H1 (cell line): ENCODE measurements around the gene CABP1. TPM values are rescaled to one million over a fixed set of nuclear protein-coding genes. Genes with fewer than 3 reads are reported as not detected.

Source experiments
- CTCF ChIA-PET: fragments of 300-600 bp; sonication (Branson Sonifier 250); formaldehyde crosslinking; loops from one replicate; lab custom pipeline; 2021; ENCODE audit not compliant: partially characterized antibody; lab: Charles Lee
- POLR2A ChIA-PET: fragments of 300-600 bp; sonication (Branson Sonifier 250); formaldehyde crosslinking; loops from one replicate; lab custom pipeline; 2021; ENCODE audit warnings: inconsistent platforms; ENCODE audit not compliant: partially characterized antibody; lab: Charles Lee
- DNase-seq, 2 experiments: peaks; one replicate each; pipeline versions ENCODE4 v3.0.0 to v3.0.0-alpha.2; 2010 to 2022; ENCODE audit warnings: low spot score in 2 of 2, low read depth in 1 of 2, mixed read lengths in 1 of 2
- FAIRE-seq: peaks from 2 replicates; lab custom pipeline; 2011; peaks lifted over from hg19 to GRCh38; lab: Jason Lieb, UNC
- H2AFZ ChIP-seq: 2 replicates; pipeline ENCODE4 v1.8.1; 2012; ENCODE audit warnings: low read length, inconsistent platforms
- H2AK5ac ChIP-seq: 2 replicates; pipeline ENCODE4 v1.6.1; 2013; ENCODE audit warnings: low read depth, low read length
- H2BK120ac ChIP-seq: replicated peaks from 2 replicates; pipeline ENCODE3; 2013; ENCODE audit warnings: low read depth, low read length, inconsistent platforms
- H2BK12ac ChIP-seq: 2 replicates; pipeline ENCODE4 v1.6.1; 2013; ENCODE audit warnings: low read depth, low read length
- H2BK15ac ChIP-seq: 2 replicates; pipeline ENCODE4 v1.6.1; 2013; ENCODE audit warnings: low read length
- H2BK20ac ChIP-seq: 2 replicates; pipeline ENCODE4 v1.6.1; 2013; ENCODE audit warnings: low read length
- H2BK5ac ChIP-seq: 2 replicates; pipeline ENCODE4 v1.6.1; 2013; ENCODE audit warnings: low read depth, low read length
- H3K14ac ChIP-seq: 2 replicates; pipeline ENCODE4 v1.6.1; 2013; ENCODE audit warnings: inconsistent platforms; ENCODE audit not compliant: insufficient read length
- H3K18ac ChIP-seq: 2 replicates; pipeline ENCODE4 v1.6.1; 2013; ENCODE audit warnings: low read length; ENCODE audit errors: extremely low read depth
- H3K23ac ChIP-seq: 2 replicates; pipeline ENCODE4 v1.6.1; 2013; ENCODE audit warnings: inconsistent platforms; ENCODE audit not compliant: insufficient read length
- H3K23me2 ChIP-seq: 2 replicates; pipeline ENCODE4 v1.6.1; 2013; ENCODE audit warnings: low read depth, low read length
- H3K27ac ChIP-seq: 2 replicates; pipeline ENCODE4 v1.6.1; 2011; ENCODE audit warnings: low read depth, low read length, inconsistent platforms
- H3K27me3 ChIP-seq, 4 experiments: replicated peaks in 1 of 4; 1 replicate in 1 of 4; 2 replicates in 3 of 4; pipeline versions ENCODE4 v1.6.1 to v1.8.1; 2011 to 2013; ENCODE audit warnings: low read length in 3 of 4, mild to moderate bottlenecking in 3 of 4, inconsistent platforms in 2 of 4, mixed read lengths in 2 of 4, moderate library complexity in 1 of 4; ENCODE audit not compliant: control insufficient read depth in 3 of 4, insufficient read depth in 3 of 4; ENCODE audit errors: extremely low read depth in 1 of 4
- H3K36me3 ChIP-seq, 4 experiments: 2 replicates each; pipeline versions ENCODE4 v1.6.1 to v1.8.1; 2011 to 2013; ENCODE audit warnings: mild to moderate bottlenecking in 4 of 4, low read length in 3 of 4, moderate library complexity in 2 of 4, control low read depth in 1 of 4, inconsistent platforms in 1 of 4; ENCODE audit not compliant: insufficient read depth in 4 of 4, control insufficient read depth in 2 of 4
- H3K4ac ChIP-seq: replicated peaks from 2 replicates; pipeline ENCODE3; 2013; ENCODE audit warnings: low read length, low read depth, mixed read lengths, inconsistent platforms; ENCODE audit not compliant: insufficient read length
- H3K4me1 ChIP-seq, 4 experiments: replicated peaks in 1 of 4; 1 replicate in 1 of 4; 2 replicates in 3 of 4; pipeline versions ENCODE4 v1.6.1 to v1.8.1; 2011 to 2013; ENCODE audit warnings: low read length in 3 of 4, inconsistent platforms in 2 of 4, mixed read lengths in 1 of 4; ENCODE audit not compliant: insufficient read depth in 4 of 4, control insufficient read depth in 3 of 4
- H3K4me2 ChIP-seq, 2 experiments: 2 replicates each; pipeline versions ENCODE4 v1.6.1 to v1.8.1; 2011 to 2013; ENCODE audit warnings: low read depth in 2 of 2, low read length in 2 of 2, control low read depth in 1 of 2, inconsistent platforms in 1 of 2, mild to moderate bottlenecking in 1 of 2; ENCODE audit not compliant: insufficient read depth in 1 of 2
- H3K4me3 ChIP-seq, 4 experiments: fragments of 200-600, 300-600 bp in 1 of 4; sonication (generic), shearing (Covaris generic), sonication (Bioruptor Twin) in 1 of 4; 2 replicates each; pipeline versions ENCODE4 v1.5.1 to v1.8.1; 2011 to 2016; ENCODE audit warnings: low read length in 4 of 4, low read depth in 3 of 4, control low read depth in 2 of 4, inconsistent platforms in 2 of 4, mild to moderate bottlenecking in 2 of 4, mixed read lengths in 1 of 4, moderate library complexity in 1 of 4; ENCODE audit not compliant: insufficient read depth in 2 of 4; ENCODE audit errors: extremely low read depth in 1 of 4
- H3K56ac ChIP-seq: replicated peaks from 2 replicates; pipeline ENCODE3; 2013; ENCODE audit warnings: low read depth, mild to moderate bottlenecking, mixed read lengths, low read length, inconsistent platforms; ENCODE audit not compliant: insufficient read length
- H3K79me1 ChIP-seq: 2 replicates; pipeline ENCODE4 v1.6.1; 2013; ENCODE audit warnings: low read depth, low read length, control low read depth
- H3K79me2 ChIP-seq, 2 experiments: 2 replicates each; pipeline versions ENCODE4 v1.6.1 to v1.8.1; 2012 to 2013; ENCODE audit warnings: low read length in 2 of 2, mild to moderate bottlenecking in 2 of 2, inconsistent platforms in 1 of 2; ENCODE audit not compliant: insufficient read depth in 2 of 2, control insufficient read depth in 1 of 2
- H3K9ac ChIP-seq, 4 experiments: replicated peaks in 1 of 4; 1 replicate in 1 of 4; 2 replicates in 3 of 4; pipeline versions ENCODE4 v1.6.1 to v1.8.1; 2011 to 2013; ENCODE audit warnings: low read depth in 3 of 4, low read length in 3 of 4, control low read depth in 2 of 4, mild to moderate bottlenecking in 2 of 4, moderate library complexity in 2 of 4, inconsistent platforms in 1 of 4; ENCODE audit errors: extremely low read depth in 1 of 4
- H3K9me3 ChIP-seq, 2 experiments: 2 replicates each; pipeline versions ENCODE4 v1.6.1 to v1.8.1; 2012 to 2013; ENCODE audit warnings: mild to moderate bottlenecking in 2 of 2, moderate library complexity in 2 of 2, control low read depth in 1 of 2, inconsistent platforms in 1 of 2, low read depth in 1 of 2, low read length in 1 of 2, mixed read lengths in 1 of 2; ENCODE audit not compliant: insufficient read depth in 2 of 2
- H4K20me1 ChIP-seq, 2 experiments: replicated peaks in 1 of 2; 2 replicates each; pipeline versions ENCODE3 to v1.8.1; 2011 to 2013; ENCODE audit warnings: inconsistent platforms in 2 of 2, low read length in 2 of 2, mild to moderate bottlenecking in 1 of 2; ENCODE audit not compliant: insufficient read depth in 2 of 2, control insufficient read depth in 1 of 2
- H4K5ac ChIP-seq: 2 replicates; pipeline ENCODE4 v1.6.1; 2013; ENCODE audit warnings: low read length, low read depth, mixed read lengths, inconsistent platforms; ENCODE audit not compliant: insufficient read length
- H4K8ac ChIP-seq: 2 replicates; pipeline ENCODE4 v1.8.0; 2013; ENCODE audit warnings: mild to moderate bottlenecking, moderate library complexity, low read length, inconsistent platforms; ENCODE audit not compliant: insufficient read depth; ENCODE audit errors: extremely low read depth
- H4K91ac ChIP-seq: replicated peaks from 2 replicates; pipeline ENCODE3; 2013; ENCODE audit warnings: low read length, mixed read lengths, inconsistent platforms; ENCODE audit not compliant: insufficient read length
- CBX8 ChIP-seq: fragments of 300-800, 300-1000 bp; sonication (generic); IDR thresholded peaks from 2 replicates; pipeline ENCODE4 v1.7.1; 2016; ENCODE audit warnings: low read depth, low read length, borderline replicate concordance
- CEBPB ChIP-seq: IDR thresholded peaks from 2 replicates; pipeline ENCODE4 v1.6.1; 2012; ENCODE audit warnings: low read depth, low read length
- HDAC6 ChIP-seq: IDR thresholded peaks from one replicate; pipeline ENCODE4 v1.7.1; 2012; ENCODE audit warnings: low read depth, mild to moderate bottlenecking, inconsistent platforms, low read length, moderate library complexity
- NRF1 ChIP-seq: IDR thresholded peaks from 2 replicates; pipeline ENCODE4 v1.6.1; 2011; ENCODE audit warnings: mild to moderate bottlenecking, low read depth, low read length, improper control_type of control experiment
- SIN3A ChIP-seq, 2 experiments: IDR thresholded peaks in 1 of 2; conservative IDR thresholded peaks in 1 of 2; 2 replicates each; pipeline ENCODE4 v1.6.1; 2011 to 2012; ENCODE audit warnings: low read length in 2 of 2, improper control_type of control experiment in 1 of 2, low read depth in 1 of 2, mild to moderate bottlenecking in 1 of 2
- TAF1 ChIP-seq: IDR thresholded peaks from 2 replicates; pipeline ENCODE4 v1.6.1; 2011; ENCODE audit warnings: mild to moderate bottlenecking, low read depth, low read length
- TCF12 ChIP-seq: IDR thresholded peaks from 2 replicates; pipeline ENCODE4 v1.6.1; 2011; ENCODE audit warnings: low read depth, mild to moderate bottlenecking, low read length
- USF2 ChIP-seq: IDR thresholded peaks from 2 replicates; pipeline ENCODE4 v1.6.1; 2011; ENCODE audit warnings: low read length, improper control_type of control experiment
- WGBS, 2 experiments: shearing (Covaris generic) in 1 of 2; methylation state at CpG; one replicate each; pipeline versions ENCODE4 v1.1.6 to v1.1.7; 2013 to 2015; ENCODE audit warnings: low lambda C conversion rate in 2 of 2, mixed read lengths in 2 of 2, inconsistent platforms in 1 of 2, low coverage in 1 of 2, missing lambda C conversion rate in 1 of 2; ENCODE audit not compliant: insufficient replicate concordance in 2 of 2, insufficient coverage in 1 of 2, insufficient read length in 1 of 2; ENCODE audit errors: extremely low coverage in 1 of 2, missing lambda C conversion rate in 1 of 2; 5-methylcytosine and 5-hydroxymethylcytosine counted together
- polyA plus RNA-seq, 7 experiments: library from polyadenylated mRNA; depleted of rRNA in 3 of 7; stranded (reverse) in 5 of 7; unstranded in 2 of 7; fragments of >200 nt in 5 of 7; fragments of 200-250 nt in 2 of 7; gene quantifications; 1 replicate in 5 of 7; 2 replicates in 1 of 7; 4 replicates in 1 of 7; pipeline versions ENCODE4 v1.2.1 to v1.2.3, GENCODE V29; 2011 to 2013; ENCODE audit warnings: missing spikeins in 2 of 7, mixed read lengths in 2 of 7
- total RNA-seq: library from RNA; stranded (reverse); fragmentation: NEBNext Ultra II Directional; extraction: Animal tissue kit (Norgen Biotek cat#: 25700); gene quantifications from 2 replicates; pipeline ENCODE4 v1.2.1, GENCODE V29; 2021

Gene CABP1
- total and polyA plus RNA-seq, 2 of the 8 experiments (the other 6 are each of a cell fraction or from before 2014, with no cell fraction given) = 3.9 to 7.4 TPM

GRCh38 chr12:120650233-120650690, 9.8 kb downstream of the CABP1 start:
- no peak overlapping the region for H4K8ac ChIP-seq
- peak overlapping the region in 1 of 2 experiments; percentile 23; a peak in 2 of 4 replicates for H3K4me2 ChIP-seq
- peaks cover 4 to 7% (median 4%) of the 10 kb centered on the region in 4 experiments for H3K4me1 ChIP-seq
- H3K14ac ChIP-seq = no peak overlapping the region
- no peak overlapping the region for H2AK5ac ChIP-seq
- POLR2A ChIA-PET = interaction anchor here (0.6 to 2.6 kb wide), 4 partner anchors 17 to 179 kb away, joined by 3 to 13 read pairs (median 4); partner anchors contain the start of gene UNC119B
- no peaks in the 10 kb centered on the region for H4K20me1 ChIP-seq
- no peak overlapping the region for H3K4me3 ChIP-seq
- no peaks in the 10 kb centered on the region; the same call in 1 of the 2 replicates for H3K79me1 ChIP-seq
- no peak overlapping the region for H3K23ac ChIP-seq
- no peaks in the 10 kb centered on the region for H3K27me3 ChIP-seq
- no peak overlapping the region for H3K9ac ChIP-seq
- H3K56ac ChIP-seq = no peak overlapping the region
- CTCF ChIA-PET = interaction anchor here (0.9 to 7.5 kb wide), 23 partner anchors 7 to 305 kb away, joined by 3 to 111 read pairs (median 13); partner anchors contain the start of genes CABP1, MLEC, POP5 and UNC119B
- H3K18ac ChIP-seq = no peak overlapping the region
- no peak overlapping the region for H2BK5ac ChIP-seq
- no peak for TF ChIP-seq CBX8
- TF ChIP-seq TAF1 = no peak
- no peak for TF ChIP-seq HDAC6
- TF ChIP-seq USF2 = no peak
- TF ChIP-seq NRF1 = no peak
- TF ChIP-seq CEBPB = no peak
- TF ChIP-seq TCF12 = no peak
- TF ChIP-seq SIN3A (conservative IDR thresholded peaks at IDR 0.05 in 1 of 2, IDR thresholded peaks at IDR 0.05 in 1 of 2; ENCODE audit: low read depth in 1 of 2, low read length in 2 of 2) = no peak
- TF ChIP-seq, all 59 proteins: peak for 0
- DNase-seq (no peak), FAIRE-seq (no peak)
- Histone ChIP-seq H2BK15ac (no peak overlapping the region), H3K27ac (no peak overlapping the region), H4K91ac (no peak overlapping the region), H3K36me3 (no peaks in the 10 kb centered on the region), H3K9me3 (no peaks in the 10 kb centered on the region), H3K79me2 (no peaks in the 10 kb centered on the region), H2AFZ (no peak overlapping the region), H2BK120ac (no peak overlapping the region), H3K4ac (no peak overlapping the region), H4K5ac (no peak overlapping the region), H2BK20ac (no peak overlapping the region), H3K23me2 (no peaks in the 10 kb centered on the region), H2BK12ac (no peak overlapping the region)
- WGBS, 2 experiments = 92% methylated on average over 5 of the region's 12 CpGs; no CpG with 5 or more reads in 1 of the 2 experiments
